NOMO-1 treated with dmso at 0.1 percent for 144 hours (cell line): Measurements from ENCODE around the gene MSRB1.

Experiments used
- DNase-seq: peaks from one replicate; lab custom pipeline; 2025; ENCODE audit not compliant: unreplicated experiment; lab: John Stamatoyannopoulos, UW

The MSRB1 gene, protein sequence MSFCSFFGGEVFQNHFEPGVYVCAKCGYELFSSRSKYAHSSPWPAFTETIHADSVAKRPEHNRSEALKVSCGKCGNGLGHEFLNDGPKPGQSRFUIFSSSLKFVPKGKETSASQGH

DNA sequence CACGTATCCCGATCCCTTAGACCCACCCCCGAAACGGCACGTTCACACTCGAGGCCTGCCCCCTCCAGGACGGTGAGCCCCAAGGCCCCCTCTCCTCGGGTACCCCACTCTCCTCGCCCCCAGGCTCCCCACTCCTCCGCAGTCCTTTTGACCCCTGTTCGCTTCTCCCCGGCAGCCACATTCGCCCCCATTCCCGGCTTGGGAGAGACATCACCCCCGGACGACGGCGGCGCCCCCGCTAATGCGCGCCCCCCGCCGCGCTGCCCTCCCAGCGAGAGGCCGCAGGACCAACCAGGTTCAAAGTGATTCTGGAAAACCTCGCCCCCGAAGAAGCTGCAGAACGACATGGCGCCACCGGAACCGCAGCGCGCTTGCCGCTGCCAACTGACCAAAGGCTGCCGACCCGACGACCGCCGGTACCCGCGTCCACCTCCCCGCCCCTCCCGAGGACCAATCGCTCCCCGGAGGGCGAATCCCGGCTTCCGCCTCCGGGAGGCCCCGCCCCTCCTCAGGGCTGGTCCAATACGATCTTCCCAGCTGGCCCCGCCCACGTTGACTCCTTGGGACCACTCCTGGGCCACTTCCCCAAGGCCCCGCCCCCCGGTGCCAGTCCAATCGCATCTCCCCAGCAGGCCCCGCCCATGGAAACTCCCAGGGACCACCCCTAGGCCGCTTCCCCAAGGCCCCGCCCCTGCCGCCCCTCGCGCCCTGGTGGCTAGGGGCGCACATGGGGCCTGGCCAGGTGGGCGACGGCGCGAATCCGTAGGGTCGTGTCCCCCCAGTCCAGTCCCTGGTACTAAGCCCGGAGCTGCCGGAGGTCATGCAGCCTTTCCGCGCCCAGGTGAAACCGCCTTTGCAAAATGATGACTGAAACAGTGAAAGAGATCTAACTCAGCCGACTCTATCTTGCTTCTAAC is at the start of gene MSRB1:
TSS of gene MSRB1 (minus strand) at position 390 of the 917 bp plus-strand sequence. CDS start at position 347, 43 bp downstream.
- DNase-seq: peak; percentile 98

DNA sequence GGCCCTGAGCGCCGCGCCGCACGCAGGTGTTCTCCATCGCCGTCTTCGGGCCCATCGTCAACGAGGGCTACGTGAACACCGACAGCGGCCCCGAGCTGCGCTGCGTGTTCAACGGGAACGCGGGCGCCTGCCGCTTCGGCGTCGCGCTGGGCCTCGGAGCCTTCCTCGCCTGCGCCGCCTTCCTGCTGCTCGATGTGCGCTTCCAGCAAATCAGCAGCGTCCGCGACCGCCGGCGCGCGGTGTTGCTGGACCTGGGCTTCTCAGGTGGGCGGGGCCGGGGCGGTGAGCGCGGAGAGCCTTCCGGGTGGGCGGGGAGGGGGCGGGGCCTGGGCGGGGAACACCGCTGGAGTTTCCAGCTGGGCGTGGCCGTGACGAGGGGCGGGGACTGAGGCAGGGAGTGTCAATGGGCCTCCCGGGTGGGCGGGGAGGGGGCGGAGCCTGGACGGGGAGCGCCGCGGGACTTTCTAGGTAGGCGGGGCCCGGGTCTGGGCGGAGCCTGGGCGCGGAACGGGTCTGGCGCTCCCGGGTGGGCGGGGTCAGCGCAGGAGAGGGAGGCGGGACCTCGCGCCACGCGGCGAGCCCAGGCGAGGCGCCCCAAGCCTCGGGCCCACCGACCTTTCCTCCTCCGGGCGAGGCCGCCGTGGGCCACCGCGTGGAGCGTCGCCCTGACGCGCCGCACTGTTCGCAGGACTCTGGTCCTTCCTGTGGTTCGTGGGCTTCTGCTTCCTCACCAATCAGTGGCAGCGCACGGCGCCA is 49.1 kb upstream of the MSRB1 start:
- peak; percentile 79 for DNase-seq

DNA sequence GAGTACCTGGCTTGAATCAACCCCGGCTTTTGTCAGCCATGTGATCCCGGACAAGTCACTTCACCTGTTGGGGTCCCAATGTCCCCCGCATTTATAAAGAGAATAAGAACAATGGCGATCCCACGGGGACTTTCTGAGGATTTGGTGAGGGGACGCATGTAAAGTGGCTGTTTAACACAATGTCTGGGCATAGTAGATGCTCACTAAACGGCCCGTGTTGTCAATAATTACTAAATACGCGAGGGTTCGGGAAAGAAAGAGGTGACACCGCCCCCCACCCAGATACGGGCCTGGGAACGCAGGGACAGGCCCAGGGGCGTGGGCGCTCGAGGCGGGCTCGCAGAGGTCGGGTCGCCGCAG is 48.6 kb upstream of the MSRB1 start:
- DNase-seq: no peak

DNA sequence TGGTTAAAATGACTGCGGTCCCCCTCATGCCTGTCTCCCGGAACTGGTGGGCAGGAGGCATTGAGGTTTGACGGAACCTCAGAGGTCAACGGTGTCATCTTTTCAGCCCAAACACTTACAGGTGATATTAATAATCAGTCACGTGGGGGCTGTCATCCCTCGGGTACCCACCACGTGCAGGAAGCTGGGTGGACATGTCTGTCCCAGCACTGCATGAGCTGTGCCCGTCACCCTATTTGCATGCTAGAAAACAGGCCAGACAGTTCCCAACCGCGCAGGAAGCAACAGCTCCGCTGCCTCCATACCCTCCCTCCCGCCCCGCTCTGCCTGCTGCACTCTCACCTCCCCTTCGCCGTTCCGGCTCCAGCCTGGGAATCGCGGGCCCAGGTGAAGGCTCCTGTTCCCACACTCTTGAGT is 48.1 kb upstream of the MSRB1 start:
- no peak for DNase-seq

DNA sequence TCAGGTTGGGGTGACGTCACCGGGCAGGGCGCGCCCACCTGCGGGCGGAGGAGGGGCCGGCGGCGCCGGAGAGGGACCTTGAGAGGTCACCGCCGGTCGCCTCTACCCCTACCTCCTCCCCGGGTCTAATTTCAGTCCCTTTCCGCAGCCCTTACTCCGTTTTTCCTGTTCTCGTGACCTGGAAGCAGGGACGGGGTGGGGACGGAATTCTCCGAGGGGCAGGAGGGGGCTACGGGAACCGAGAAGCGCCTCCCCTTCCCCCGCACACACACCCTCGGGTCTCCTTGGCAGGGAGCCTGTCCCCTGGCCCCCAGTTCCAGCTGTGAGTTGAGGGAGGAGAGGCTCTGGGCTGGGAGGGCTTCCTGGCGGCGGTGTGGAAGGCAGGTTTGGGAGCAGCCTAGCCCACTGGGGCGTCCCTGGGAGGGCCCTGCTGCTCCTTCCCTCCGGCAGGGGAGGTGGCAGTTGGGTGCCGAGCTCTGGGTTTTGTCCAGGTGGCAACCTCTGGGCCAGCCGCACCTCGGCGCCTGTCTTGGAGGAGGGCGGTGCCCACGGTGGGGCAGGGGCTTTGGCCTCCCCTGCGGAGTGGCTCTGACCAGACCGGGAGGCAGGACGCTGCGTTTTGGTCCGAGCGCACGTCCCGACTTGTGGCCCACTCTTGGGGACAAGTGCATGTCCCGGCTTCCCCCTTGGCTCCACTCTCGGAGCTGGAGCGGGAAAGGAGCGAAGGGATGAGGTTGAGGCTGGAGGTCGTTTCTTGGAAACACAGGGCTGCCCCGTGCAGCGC is 47.5 kb upstream of the MSRB1 start:
- DNase-seq: no peak

DNA sequence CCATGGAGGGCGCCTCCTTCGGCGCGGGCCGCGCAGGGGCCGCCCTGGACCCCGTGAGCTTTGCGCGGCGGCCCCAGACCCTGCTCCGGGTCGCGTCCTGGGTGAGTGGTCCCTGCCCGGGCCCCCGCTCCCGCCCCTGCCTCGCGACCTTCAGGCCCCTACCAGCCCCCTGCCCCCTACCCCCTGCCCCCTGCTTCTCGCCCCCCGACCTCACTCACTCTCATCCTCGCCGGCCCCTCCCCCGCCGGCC is 47.0 kb upstream of the MSRB1 start:
- DNase-seq: no peak

DNA sequence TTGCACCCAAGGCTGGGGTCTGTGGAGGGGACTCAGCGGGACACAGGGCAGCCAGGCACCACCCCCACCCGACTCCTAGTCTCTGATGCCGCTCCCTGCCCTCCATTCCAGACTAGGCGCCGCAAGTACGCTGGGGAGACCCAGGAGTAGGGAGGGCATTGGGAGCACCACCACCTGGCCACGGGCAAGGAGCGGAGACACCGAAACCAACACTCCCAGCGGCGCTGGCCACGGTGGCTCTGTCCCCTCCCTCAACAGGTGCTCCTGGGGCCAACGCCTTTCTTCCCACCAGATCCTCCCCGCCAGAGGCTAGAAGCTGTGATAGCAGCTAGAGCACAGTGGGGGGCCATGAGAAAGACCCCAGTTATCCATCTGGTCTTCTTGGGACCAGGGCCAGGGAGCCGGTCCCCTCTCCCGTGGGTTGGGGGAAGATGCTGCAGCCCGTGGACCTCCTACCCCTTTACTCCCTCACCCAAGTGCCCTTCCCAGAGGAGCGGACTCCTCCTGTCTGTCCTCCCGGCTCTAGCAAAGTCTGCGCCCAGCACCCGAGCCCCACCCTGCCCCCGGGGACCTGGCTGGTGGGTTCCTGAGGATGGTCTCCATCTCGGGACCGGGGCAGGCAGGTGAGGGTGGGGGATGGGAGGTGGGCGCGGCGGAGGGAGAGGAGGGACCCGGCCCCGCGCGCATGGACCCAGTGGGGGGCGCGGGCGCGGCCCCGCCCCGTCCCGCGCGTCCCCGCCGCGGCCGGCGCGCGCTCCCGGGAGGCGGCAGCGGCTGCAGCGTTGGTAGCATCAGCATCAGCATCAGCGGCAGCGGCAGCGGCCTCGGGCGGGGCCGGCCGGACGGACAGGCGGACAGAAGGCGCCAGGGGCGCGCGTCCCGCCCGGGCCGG is 46.5 kb upstream of the MSRB1 start, which contains the start of gene SYNGR3:
TSS of gene SYNGR3 (plus strand) at position 762 of the 892 bp plus-strand sequence. CDS start 133 bp downstream, outside the sequence.
- no peak for DNase-seq

DNA sequence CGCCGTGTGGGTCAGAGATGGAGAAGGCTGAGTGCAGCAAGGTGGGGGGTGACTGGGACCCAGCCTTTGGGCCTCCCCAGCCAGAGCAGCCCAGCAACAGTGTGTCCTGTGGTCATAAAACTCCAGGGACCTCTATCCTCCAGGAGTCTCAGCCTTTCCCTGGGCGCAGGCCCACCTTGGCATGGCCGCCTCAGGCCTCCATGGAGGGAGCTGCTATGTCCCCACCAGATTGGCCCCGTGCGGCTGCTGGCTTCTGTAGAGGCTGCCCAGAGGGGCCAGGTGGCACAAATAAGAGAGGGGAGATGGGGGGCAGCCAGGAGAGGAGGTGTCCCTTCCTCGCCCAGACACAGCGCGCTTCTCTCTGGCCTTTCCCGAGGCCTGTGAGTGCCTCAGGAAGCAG is 44.2 kb upstream of the MSRB1 start:
- DNase-seq: no peak

DNA sequence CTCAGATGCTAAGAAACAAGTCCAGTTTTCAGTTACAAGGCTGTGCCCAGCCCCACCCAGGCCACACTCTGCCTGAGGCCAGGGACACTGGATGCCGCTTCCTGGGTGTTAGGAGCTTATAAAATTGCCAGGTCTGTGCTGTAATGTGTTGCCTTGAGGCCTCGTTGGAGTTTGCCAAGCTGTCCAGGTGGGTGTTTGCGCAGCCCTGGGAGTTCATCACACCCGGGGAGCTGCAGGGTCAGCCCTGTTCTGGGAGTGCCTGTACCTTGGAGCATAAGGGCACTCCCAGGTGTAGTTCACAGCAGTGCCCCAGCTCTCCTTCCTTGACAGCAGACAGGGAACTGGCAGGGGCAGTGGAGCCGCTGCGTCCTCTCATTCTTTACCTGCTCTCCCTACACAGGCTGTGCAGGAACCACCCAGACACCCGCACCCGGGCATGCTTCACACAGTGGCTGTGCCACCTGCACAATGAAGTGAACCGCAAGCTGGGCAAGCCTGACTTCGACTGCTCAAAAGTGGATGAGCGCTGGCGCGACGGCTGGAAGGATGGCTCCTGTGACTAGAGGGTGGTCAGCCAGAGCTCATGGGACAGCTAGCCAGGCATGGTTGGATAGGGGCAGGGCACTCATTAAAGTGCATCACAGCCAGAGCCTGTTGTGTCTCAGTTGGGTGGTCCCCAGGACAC is 42.6 kb upstream of the MSRB1 start:
- DNase-seq: no peak

DNA sequence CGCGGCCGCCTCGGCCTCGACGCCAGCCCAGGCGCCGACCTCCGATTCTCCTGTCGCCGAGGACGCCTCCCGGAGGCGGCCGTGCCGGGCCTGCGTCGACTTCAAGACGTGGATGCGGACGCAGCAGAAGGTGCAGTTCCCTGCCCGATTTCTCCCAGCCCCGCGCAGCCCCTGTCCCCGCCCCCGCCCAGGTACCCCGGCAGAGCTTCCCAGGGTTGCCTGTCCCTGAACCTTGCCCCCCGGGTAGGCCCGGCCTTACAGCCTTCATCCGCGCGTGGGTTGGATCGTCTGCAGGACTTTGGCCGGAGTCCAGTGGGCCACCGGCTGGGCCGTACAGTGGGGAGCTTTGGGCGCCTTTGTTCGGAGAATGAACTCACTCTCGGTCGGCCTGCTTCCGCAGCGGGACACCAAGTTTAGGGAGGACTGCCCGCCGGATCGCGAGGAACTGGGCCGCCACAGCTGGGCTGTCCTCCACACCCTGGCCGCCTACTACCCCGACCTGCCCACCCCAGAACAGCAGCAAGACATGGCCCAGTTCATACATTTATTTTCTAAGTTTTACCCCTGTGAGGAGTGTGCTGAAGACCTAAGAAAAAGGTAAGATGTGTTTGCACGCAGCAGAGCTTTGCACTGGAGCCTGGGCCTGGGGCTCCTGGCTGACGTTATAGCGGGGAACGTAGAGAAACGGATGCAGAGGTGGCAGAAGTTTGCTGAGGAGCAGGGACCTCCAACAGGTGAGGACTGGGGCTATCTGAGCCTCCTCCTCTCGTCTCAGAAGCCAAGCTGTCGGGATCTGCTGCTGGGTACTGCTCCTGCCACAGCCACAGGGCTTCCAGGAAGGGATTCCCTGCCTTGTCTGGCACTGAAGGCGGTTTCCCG is 41.6 kb upstream of the MSRB1 start:
- no peak for DNase-seq

DNA sequence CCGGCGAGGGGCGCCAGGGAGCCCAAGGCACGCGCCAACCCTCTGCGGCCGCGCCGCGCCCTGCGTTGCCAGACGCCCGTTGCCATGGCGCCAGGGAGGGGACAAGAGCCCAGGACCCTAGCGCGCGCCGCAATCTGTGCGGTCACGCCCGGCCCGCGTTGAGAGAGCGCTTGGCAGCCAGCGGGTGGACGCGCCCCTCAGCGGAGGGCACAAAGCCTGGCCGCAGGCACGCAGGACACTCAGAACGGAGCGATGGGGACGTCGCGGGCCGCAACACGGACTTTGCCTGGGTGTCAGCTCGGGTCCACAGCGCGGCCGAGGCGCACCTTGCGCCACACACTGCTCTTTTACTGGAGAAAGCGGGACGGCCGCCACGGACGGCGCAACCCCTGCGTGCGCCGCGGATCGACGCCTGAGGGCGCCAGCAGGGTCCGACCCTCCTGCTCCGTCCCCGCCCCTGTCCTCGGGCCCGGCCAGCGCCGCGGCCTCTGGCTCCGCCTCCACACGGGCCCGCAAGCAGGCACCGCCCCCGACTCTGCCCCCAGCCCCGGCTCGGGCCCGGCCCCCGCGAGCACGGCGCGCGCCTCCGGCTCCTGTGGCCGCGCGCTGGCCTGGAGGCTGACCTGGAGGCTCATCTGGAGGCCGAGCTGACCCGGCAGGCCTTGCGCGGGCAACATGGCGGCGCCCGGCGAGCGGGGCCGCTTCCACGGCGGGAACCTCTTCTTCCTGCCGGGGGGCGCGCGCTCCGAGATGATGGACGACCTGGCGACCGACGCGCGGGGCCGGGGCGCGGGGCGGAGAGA is 40.7 kb upstream of the MSRB1 start, which contains the start of gene GFER:
TSS of gene GFER (plus strand) at position 650 of the 803 bp plus-strand sequence. CDS start at position 676, 26 bp downstream.
- peak; percentile 87 for DNase-seq

DNA sequence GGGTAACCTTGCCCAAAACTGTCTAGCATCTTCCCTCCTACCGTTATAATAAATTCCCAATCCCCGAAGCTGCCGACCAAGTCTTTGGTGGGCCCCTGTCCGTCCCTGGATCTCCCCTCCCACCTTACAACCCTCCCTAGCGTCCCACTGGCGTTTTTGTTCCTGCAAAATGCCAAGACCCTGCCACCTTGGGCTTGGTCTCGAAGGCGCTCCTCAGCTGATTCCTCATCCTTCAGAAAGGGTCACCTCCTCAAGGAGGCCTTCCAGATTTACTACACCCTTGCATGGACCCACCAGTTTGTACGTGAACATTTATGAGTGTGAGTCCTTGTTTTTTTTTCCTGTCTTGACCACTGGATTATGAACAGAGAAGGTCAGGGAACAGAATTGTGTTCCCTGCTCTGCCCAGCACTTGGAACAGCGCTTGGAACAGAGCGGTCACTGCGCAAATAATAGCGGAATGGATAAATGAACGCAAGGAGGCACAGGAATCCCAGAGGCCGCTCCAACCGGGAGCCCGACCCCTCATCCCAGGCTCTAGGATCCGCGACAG is 40.1 kb upstream of the MSRB1 start:
- DNase-seq: no peak

DNA sequence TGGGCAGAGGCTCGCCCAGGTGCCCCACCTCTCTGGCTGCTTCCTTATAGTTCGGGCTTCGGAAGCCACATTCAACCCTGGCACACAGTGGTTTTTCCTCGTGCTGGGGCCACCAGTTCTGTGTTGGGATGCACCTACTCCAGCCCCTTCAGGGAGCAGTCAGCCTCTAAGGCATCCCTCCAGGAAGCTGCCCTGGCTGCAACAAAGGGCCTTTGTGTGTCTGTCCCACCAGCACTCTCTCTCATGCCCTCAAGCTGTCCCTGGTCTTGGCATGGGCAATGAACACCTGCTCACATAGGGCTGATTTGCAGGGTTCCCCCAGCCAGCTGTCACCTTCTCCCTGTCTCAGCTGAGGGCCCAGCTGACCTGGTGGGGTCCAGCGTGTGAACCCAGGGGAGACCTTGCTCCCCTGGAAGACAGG is 39.0 kb upstream of the MSRB1 start:
- DNase-seq: no peak

DNA sequence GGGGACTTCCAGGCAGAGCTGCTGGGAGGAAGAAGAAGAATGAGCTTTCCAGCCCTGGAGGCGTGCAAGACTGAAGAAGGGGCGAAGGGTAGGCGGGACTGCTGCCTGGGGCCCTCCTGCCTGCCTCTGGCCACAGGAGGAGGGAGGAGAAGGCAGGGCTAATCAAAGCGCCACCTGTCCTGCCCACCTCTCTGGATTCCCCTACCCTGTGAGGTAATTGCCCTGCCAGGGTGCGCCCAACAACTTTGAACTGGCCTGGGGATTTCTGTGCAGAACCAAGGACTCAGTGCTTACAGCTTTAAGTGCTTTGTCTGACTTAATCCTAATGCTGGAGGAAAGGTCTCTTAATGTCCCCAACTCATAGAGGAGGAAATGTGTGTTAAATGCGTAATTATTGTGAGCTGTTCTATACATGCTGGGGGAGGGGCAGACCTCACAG is 38.4 kb upstream of the MSRB1 start, which contains the start of gene NOXO1:
TSS of gene NOXO1 (minus strand) at position 72 of the 439 bp plus-strand sequence. CDS start 290 bp downstream, outside the sequence.
- no peak for DNase-seq

DNA sequence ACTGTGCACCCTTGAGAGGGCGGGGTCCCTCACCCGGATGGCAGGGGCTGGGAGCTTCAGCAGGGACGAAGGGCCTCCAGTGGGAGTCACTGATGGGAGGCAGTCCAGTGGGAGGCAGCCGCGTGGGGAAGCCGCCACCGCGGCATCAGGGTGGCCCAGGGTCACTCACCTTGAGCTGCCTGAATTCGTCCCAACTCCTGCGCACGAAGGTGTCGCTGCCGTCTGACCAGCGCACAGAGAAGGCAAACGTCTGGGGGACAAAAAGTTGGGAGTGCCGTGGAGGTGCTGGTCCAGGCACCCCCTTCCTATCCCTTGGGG is 37.7 kb upstream of the MSRB1 start:
- DNase-seq: no peak

DNA sequence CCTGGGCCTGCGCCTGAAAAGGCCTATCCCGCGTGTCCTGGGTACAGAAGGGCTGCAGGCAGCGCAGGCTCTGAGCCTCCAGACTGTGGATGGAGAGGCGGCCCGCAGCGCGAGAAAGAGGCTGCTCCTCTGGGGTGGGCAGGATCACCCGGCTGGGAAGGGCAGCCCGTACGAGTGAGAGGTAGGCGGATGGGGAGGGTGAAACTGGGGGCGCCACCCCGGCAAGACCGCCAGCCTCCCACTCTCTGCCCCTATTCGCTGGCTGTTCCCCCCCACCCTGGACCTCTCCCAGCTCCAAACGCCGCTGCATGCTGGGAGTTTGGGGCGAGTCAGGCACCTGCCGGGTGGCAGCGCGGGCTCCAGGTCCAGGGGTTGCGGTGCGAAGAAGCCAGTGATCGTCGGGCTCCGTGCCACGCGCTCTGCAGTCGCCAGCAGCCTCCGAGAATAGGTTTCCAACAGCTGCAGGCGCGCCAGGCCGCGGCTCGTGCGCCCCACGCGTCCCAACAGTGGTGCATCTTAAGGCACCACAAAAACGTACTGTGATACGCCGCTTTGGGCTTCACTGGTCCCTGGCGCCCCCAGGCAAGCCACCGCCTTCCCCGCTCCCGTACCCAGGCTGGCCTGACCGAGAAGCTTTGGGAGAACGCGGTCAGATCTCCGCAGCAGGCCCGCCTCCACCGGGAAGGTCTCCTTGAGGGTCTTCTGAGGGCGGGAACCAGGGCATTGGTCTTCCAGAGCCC is 37.2 kb upstream of the MSRB1 start:
- DNase-seq: no peak
